Measurements from ENCODE around the gene NRXN3. TPM values are rescaled to one million over a fixed set of nuclear protein-coding genes. Genes with fewer than 3 reads are reported as not detected.

NRXN3 gene
- total RNA-seq, 1 experiment from 2014 or later = not detected

DNA sequence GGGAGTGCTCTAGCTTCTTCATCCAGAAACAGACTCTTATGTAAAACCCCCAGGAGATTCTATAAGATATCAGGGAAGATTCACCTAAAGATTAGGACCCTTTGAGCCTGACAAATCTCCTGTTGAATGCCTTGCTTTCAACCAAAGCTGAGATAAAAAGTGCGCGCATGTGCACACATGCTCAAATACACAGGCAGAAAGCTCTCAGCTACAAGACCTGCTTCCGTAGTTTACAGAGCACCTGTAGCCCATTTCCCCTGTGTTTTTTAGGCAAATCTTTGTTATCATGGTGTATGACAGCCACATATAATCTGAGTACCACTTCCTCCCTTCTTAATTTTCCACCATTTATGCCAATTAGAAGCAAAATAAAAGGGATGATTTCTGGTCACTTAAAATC is 866.9 kb downstream of the NRXN3 start:
- TF ChIP-seq, protein P1, sequence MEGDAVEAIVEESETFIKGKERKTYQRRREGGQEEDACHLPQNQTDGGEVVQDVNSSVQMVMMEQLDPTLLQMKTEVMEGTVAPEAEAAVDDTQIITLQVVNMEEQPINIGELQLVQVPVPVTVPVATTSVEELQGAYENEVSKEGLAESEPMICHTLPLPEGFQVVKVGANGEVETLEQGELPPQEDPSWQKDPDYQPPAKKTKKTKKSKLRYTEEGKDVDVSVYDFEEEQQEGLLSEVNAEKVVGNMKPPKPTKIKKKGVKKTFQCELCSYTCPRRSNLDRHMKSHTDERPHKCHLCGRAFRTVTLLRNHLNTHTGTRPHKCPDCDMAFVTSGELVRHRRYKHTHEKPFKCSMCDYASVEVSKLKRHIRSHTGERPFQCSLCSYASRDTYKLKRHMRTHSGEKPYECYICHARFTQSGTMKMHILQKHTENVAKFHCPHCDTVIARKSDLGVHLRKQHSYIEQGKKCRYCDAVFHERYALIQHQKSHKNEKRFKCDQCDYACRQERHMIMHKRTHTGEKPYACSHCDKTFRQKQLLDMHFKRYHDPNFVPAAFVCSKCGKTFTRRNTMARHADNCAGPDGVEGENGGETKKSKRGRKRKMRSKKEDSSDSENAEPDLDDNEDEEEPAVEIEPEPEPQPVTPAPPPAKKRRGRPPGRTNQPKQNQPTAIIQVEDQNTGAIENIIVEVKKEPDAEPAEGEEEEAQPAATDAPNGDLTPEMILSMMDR (IDR thresholded peaks at IDR 0.05; ENCODE audit: unreplicated experiment) = no peak
- no peaks in the 10 kb centered on the region for H3K36me3 Mint-ChIP-seq (ENCODE audit: insufficient read depth, unreplicated experiment)
- H3K27ac Mint-ChIP-seq (ENCODE audit: unreplicated experiment) = no peak overlapping the region
- no peak overlapping the region for H3K4me3 Mint-ChIP-seq (ENCODE audit: low read depth, unreplicated experiment)
- DNase-seq = no peak
- H3K27me3 Mint-ChIP-seq (ENCODE audit: unreplicated experiment) = no peaks in the 10 kb centered on the region
- CTCF ChIA-PET = no interaction called here
- intact Hi-C loops (cut with micrococcal nuclease; ENCODE audit: unreplicated experiment) = no loop called here
- no TSS peak for BruUV-seq (replicated peaks)
- H3K4me1 Mint-ChIP-seq (ENCODE audit: low read depth, unreplicated experiment) = no peaks in the 10 kb centered on the region
- H3K9me3 Mint-ChIP-seq (ENCODE audit: low read depth, unreplicated experiment) = peaks cover 13% of the 10 kb centered on the region

DNA sequence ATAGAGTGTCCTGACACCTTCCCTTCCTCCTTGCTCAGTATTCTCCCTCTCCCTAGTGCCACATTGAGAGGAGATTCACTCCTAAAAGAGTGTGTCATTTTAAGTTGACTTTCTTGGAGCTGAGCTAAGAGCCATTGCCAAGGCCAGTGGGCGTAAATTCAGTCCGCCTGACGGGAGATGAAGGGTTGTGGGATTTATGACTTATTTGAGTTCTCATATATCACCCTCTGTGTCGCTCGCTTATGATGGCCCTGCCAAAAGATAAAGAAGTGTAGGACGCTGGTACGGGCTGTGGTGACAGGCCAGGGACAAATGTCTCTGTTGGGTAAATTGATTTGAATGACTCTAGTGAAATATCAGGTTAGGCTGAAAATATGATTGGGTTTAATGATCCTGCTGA is 867.4 kb downstream of the NRXN3 start:
- intact Hi-C loops (cut with micrococcal nuclease; ENCODE audit: unreplicated experiment) = no loop called here
- Mint-ChIP-seq H3K27me3 (ENCODE audit: unreplicated experiment) (no peaks in the 10 kb centered on the region), H3K9me3 (ENCODE audit: low read depth, unreplicated experiment) (peaks cover 13% of the 10 kb centered on the region), H3K27ac (ENCODE audit: unreplicated experiment) (no peak overlapping the region), H3K4me1 (ENCODE audit: low read depth, unreplicated experiment) (no peaks in the 10 kb centered on the region), H3K36me3 (ENCODE audit: insufficient read depth, unreplicated experiment) (no peaks in the 10 kb centered on the region), H3K4me3 (ENCODE audit: low read depth, unreplicated experiment) (no peak overlapping the region)
- TF ChIP-seq, protein P1 (IDR thresholded peaks at IDR 0.05; ENCODE audit: unreplicated experiment) = no peak
- no TSS peak for BruUV-seq (replicated peaks)
- CTCF ChIA-PET = no interaction called here
- DNase-seq = no peak

DNA sequence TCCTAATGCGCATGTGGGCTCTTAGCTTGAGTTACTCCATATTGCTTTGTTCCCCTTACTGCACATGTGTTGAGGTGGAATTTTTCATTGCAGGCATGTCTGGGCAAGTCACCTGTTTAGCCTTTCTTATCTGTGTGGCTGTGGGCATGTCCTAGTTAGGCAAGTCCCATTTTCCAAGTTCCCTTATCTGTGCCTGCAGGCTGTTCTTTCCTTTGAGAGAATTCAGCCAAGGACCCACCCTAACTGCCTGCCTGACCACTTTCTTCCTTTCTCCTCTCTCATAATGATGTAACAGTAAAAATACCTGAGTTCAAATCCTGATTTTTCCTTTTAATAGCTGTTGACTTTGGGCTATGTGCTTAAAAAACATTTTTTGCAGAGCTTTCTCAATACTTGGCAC is 870.6 kb downstream of the NRXN3 start:
- Mint-ChIP-seq H3K4me3 (ENCODE audit: low read depth, unreplicated experiment) (no peak overlapping the region), H3K9me3 (ENCODE audit: low read depth, unreplicated experiment) (peaks cover 13% of the 10 kb centered on the region), H3K27ac (ENCODE audit: unreplicated experiment) (no peak overlapping the region), H3K27me3 (ENCODE audit: unreplicated experiment) (no peaks in the 10 kb centered on the region), H3K36me3 (ENCODE audit: insufficient read depth, unreplicated experiment) (no peaks in the 10 kb centered on the region), H3K4me1 (ENCODE audit: low read depth, unreplicated experiment) (no peaks in the 10 kb centered on the region)
- TF ChIP-seq, protein P1 (IDR thresholded peaks at IDR 0.05; ENCODE audit: unreplicated experiment) = no peak
- no peak for DNase-seq
- BruUV-seq (replicated peaks) = no TSS peak
- CTCF ChIA-PET = no interaction called here
- intact Hi-C loops (cut with micrococcal nuclease; ENCODE audit: unreplicated experiment) = no loop called here

DNA sequence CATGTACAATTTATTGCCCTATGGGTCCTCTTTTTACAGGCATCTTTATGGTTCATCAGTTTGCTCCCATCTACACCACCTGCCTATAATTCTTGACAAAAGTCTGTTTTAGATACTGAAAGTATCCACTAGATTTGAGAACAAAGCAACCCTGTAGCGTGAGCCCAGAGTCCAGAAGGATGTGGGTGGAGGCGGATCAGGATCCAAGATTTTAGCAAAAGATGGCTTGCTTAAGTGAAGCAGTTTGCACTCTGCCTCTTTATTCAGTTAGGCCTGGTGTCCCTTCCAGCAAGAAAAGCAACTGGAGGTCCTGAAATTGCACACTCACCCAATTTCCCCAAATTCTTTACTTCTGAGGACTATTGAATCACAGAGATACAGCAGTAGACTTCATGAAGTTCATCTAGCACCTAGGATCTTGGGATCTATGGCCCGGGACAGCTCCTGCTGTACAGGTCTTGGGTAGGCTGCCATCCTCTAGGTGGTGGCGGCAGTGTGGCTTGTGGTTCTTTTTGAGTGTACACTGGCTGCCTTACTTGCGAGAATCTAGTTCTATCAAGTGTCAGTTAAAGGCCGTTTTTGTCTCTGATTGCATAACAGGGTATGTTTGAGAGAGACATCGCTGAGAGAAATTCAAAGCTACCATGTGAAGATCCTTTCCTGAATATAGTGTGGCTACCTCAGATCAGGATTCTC is 873.2 kb downstream of the NRXN3 start:
- CTCF ChIA-PET = no interaction called here
- TF ChIP-seq, protein P1 (IDR thresholded peaks at IDR 0.05; ENCODE audit: unreplicated experiment) = no peak
- Mint-ChIP-seq H3K4me1 (ENCODE audit: low read depth, unreplicated experiment) (no peaks in the 10 kb centered on the region), H3K36me3 (ENCODE audit: insufficient read depth, unreplicated experiment) (no peaks in the 10 kb centered on the region), H3K27ac (ENCODE audit: unreplicated experiment) (no peak overlapping the region), H3K9me3 (ENCODE audit: low read depth, unreplicated experiment) (peaks cover 11% of the 10 kb centered on the region), H3K4me3 (ENCODE audit: low read depth, unreplicated experiment) (no peak overlapping the region), H3K27me3 (ENCODE audit: unreplicated experiment) (no peaks in the 10 kb centered on the region)
- no TSS peak for BruUV-seq (replicated peaks)
- DNase-seq = no peak
- intact Hi-C loops (cut with micrococcal nuclease; ENCODE audit: unreplicated experiment) = no loop called here
